ENCODE data around the gene TMEM240. TPM values are rescaled to one million over a fixed set of nuclear protein-coding genes. Genes with fewer than 3 reads are reported as not detected.
"Not testable (repeated sequence)": the region's sequence is repeated elsewhere in the genome, so short reads cannot be mapped to it uniquely, and the experiment has no call there.

The TMEM240 gene
- total and polyA plus RNA-seq, 10 of the 15 experiments (the other 5 are each of a cell fraction or from before 2014, with no cell fraction given), result 0.17 to 0.49 TPM; not detected in 8

DNA sequence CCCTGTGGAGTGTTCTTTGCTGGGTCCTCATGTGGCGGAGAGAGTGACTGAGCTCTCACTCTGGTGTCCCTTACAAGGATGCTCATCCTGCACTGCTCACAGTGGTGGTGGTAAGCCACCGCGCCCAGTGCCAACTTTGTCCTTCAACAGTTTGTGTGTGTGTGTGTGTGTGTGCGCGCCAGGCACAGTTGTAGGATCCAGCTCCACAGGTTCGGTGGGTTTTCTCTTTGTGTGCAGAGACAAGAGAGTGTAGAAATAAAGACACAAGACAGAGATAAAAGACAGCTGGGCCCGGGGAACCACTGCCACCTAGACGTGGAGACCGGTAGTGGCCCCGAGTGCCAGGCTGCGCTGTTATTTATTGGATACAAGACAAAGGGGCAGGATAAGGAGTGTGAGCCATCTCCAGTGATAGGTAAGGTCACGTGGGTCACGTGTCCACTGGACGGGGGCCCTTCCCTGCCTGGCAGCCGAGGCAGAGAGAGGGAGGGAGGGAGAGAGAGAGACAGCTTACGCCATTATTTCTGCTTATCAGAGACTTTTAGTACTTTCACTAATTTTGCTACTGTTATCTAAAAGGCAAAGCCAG lies 35.6 kb downstream of the TMEM240 start:
- not testable (repeated sequence) for DNase-seq (ENCODE audit: low read depth, low spot score); H3K79me2 ChIP-seq (ENCODE audit: control insufficient read depth, insufficient read depth, low read length); H3K27me3 ChIP-seq (replicated peaks in 1 of 2; ENCODE audit: control insufficient read depth in 2 of 2, insufficient read depth in 2 of 2, low read length in 1 of 2); H3K4me1 ChIP-seq (ENCODE audit: control insufficient read depth, insufficient read depth, low read length); H3K27ac ChIP-seq (ENCODE audit: control insufficient read depth, insufficient read depth); H3K9me3 ChIP-seq (replicated peaks; ENCODE audit: control insufficient read depth, insufficient read depth, low read length); BruUV-seq (replicated peaks); H3K9ac ChIP-seq (ENCODE audit: control insufficient read depth, insufficient read depth, low read length); H3K36me3 ChIP-seq (ENCODE audit: control insufficient read depth in 2 of 2, insufficient read depth in 2 of 2, low read length in 1 of 2); H4K20me1 ChIP-seq (ENCODE audit: control insufficient read depth, insufficient read depth); FAIRE-seq; H3K4me3 ChIP-seq
- ChIA-PET RAD21 (ENCODE audit: unreplicated experiment) (interaction anchor here (1.2 to 1.6 kb wide), 4 partner anchors 63 to 199 kb away, joined by 3 to 6 read pairs (median 4); no protein-coding TSS in a partner anchor), POLR2A (interaction anchor here (0.7 to 1.0 kb wide), 2 partner anchors 106 to 130 kb away, joined by 3 read pairs; partner anchors contain the start of genes AURKAIP1 and CCNL2), SMC1A (ENCODE audit: uncharacterized antibody, unreplicated experiment) (interaction anchor here (0.7 to 1.8 kb wide), 4 partner anchors 40 to 273 kb away, joined by 3 to 4 read pairs (median 3); no protein-coding TSS in a partner anchor), CTCF (interaction anchor here (0.6 to 3.4 kb wide), 13 partner anchors 35 to 200 kb away, joined by 3 to 17 read pairs (median 5); partner anchors contain the start of gene DVL1)
- WGBS (ENCODE audit: insufficient coverage, insufficient replicate concordance, low lambda C conversion rate, missing lambda C conversion rate), result 37% methylated on average over 16 of the region's 16 CpGs
- Histone ChIP-seq H2AFZ (ENCODE audit: control insufficient read depth, low read depth, low read length) (peak overlapping the region; percentile 77), H3K4me2 (ENCODE audit: control insufficient read depth, insufficient read depth) (peak overlapping the region; percentile 11)
- ATAC-seq, result peak; percentile 89
- intact Hi-C loops (cut with micrococcal nuclease; ENCODE audit: unreplicated experiment), result loop anchor here (2.0 to 10.0 kb wide), 2 partner anchors 64 to 130 kb away; partner anchors contain the start of gene AURKAIP1
- in situ Hi-C loops (cut with MboI), result loop anchor here (5.0 kb wide), 1 partner anchor 103 kb away; no protein-coding TSS in a partner anchor
- TF ChIP-seq RAD51 (IDR thresholded peaks at IDR 0.05), result peak; percentile 98
- peak; percentile 47; the same call in 1 of the 2 replicates for TF ChIP-seq TCF12 (IDR thresholded peaks at IDR 0.05; ENCODE audit: low read depth, low read length)
- peak; percentile 50; the same call in 1 of the 2 replicates for TF ChIP-seq IKZF1 (conservative IDR thresholded peaks at IDR 0.05)
- peak; percentile 54; the same call in 1 of the 2 replicates for TF ChIP-seq RELB (IDR thresholded peaks at IDR 0.05; ENCODE audit: low read depth)
- TF ChIP-seq, protein P1, sequence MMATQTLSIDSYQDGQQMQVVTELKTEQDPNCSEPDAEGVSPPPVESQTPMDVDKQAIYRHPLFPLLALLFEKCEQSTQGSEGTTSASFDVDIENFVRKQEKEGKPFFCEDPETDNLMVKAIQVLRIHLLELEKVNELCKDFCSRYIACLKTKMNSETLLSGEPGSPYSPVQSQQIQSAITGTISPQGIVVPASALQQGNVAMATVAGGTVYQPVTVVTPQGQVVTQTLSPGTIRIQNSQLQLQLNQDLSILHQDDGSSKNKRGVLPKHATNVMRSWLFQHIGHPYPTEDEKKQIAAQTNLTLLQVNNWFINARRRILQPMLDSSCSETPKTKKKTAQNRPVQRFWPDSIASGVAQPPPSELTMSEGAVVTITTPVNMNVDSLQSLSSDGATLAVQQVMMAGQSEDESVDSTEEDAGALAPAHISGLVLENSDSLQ (IDR thresholded peaks at IDR 0.05), result peak; percentile 74
- 0 out of 2 replicates have a peak, but pooled peaks have one; percentile 2 for TF ChIP-seq ATF3 (IDR thresholded peaks at IDR 0.05; ENCODE audit: borderline replicate concordance, extremely low read depth, low read depth, low read length)
- peak; percentile 44 for TF ChIP-seq RAD21 (IDR thresholded peaks at IDR 0.05; ENCODE audit: insufficient read depth, low read depth, low read length)
- TF ChIP-seq MEF2B (IDR thresholded peaks at IDR 0.05; ENCODE audit: partially characterized antibody, poor library complexity, severe bottlenecking), result peak; percentile 81
- TF ChIP-seq TCF3 (IDR thresholded peaks at IDR 0.05; ENCODE audit: borderline replicate concordance, insufficient read depth, low read depth, low read length), result 0 out of 2 replicates have a peak, but pooled peaks have one; percentile 36
- peak; percentile 88 for TF ChIP-seq STAT1 (conservative IDR thresholded peaks at IDR 0.05)
- TF ChIP-seq SMARCA5 (IDR thresholded peaks at IDR 0.05), result peak; percentile 91
- peak; percentile 56 to 97; a peak in 3 of 4 replicates for TF ChIP-seq BHLHE40 (IDR thresholded peaks at IDR 0.05; ENCODE audit: borderline replicate concordance in 1 of 2, low read depth in 2 of 2, low read length in 1 of 2)
- TF ChIP-seq DPF2 (IDR thresholded peaks at IDR 0.05), result peak; percentile 53; the same call in 1 of the 2 replicates
- peak; percentile 48 for TF ChIP-seq KLF5 (IDR thresholded peaks at IDR 0.05; ENCODE audit: partially characterized antibody)
- 0 out of 2 replicates have a peak, but pooled peaks have one; percentile 31 for TF ChIP-seq YY1 (IDR thresholded peaks at IDR 0.05; ENCODE audit: low read depth, low read length)
- TF ChIP-seq NBN (IDR thresholded peaks at IDR 0.05), result peak; percentile 51
- TF ChIP-seq CTCF (IDR thresholded peaks at IDR 0.05 in 2 of 3, conservative IDR thresholded peaks at IDR 0.05 in 1 of 3; ENCODE audit: control insufficient read depth in 2 of 3, extremely low read depth in 1 of 3, insufficient read depth in 1 of 3, low read depth in 3 of 3, low read length in 3 of 3), result peak; percentile 53 to 71 (median 54)

Measured in GM12878 (cell line).